HK-2 (cell line): Measurements from ENCODE around the gene TEX11.
"Not testable (repeated sequence)": the region's sequence is repeated elsewhere in the genome, so short reads cannot be mapped to it uniquely, and the experiment has no call there.

Experiments
- DNase-seq: peaks from one replicate; pipeline ENCODE4 v3.0.0-alpha.2; 2018; ENCODE audit not compliant: unreplicated experiment

Gene TEX11

DNA sequence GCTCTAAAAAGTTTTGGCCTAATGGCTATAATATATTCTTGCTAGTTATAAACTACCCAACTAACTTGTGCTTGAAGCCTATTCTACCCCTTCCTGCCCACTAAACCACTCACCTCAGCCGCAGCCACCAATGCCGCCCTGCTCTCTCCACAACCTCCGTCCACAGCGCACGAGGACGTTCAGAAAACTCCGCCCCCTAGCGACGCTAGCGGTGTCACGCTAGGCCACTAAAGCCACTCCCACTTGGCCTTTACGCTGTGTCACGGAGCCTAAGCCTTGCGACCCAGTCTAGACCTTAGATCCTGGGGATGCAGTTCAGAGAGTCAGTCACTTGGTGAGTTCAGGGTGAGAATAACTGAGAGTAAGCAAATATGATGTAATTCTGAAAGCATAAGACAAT lies at the start of gene TEX11:
TSS of gene TEX11 (minus strand) at position 171 of the 400 bp plus-strand sequence. CDS start 922 bp downstream, outside the sequence.
- DNase-seq, result no peak

- DNase-seq, result no peak
These were observed 46.4 kb upstream of the TEX11 start for GRCh38 chrX:70954871-70955270.

DNA sequence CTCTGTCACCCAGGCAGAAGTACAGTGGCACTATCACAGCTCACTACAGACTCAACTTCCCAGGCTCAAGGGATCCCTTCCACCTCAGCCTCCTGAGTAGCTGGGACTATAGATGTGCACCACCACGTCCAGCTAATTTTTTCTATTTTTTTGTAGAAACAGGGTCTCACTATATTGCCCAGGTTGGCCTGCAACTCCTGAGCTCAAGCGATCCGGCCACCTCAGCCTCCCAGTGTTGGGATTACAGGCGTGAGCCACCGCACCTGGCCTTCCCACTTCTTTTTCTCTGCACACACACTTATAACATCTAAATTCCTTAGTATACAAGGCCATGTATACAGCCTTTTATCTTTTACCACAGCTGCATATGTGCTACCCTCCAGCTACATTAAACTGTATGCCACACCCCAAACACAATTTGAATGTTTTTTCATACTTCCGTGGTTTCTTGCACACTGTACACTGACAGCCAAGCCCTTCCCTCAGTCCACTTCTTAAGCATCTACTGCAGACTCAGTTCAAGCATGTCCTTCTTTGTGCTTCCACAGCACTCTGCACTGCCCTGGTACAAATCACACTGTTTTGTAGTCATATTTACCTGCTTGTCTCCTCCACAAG lies 15.9 kb upstream of the TEX11 start:
- no peak for DNase-seq

GRCh38 chrX:70922774-70923473 lies 14.4 kb upstream of the TEX11 start:
- no peak for DNase-seq

- DNase-seq, result no peak
These were observed 13.3 kb upstream of the TEX11 start for GRCh38 chrX:70921709-70922352.

DNA sequence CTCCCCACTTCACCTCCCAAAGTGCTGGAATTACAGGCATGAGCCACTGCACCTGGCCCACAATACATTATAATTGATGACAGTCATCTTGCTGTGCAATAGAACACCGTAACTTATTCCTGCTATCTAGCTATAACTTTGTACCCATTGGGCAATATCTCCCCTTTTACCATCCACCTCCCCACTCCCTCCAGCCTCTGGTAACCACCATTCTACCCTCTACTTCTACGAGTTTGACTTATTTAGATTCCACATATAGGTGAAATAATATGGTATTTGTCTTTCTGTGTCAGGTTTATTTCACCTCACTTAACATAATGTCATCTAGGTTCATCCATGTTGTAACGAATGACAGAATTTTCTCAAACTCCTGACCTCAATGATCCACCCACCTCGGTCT lies 8.2 kb upstream of the TEX11 start:
- no peak for DNase-seq

GRCh38 chrX:70907900-70908299 lies 611 bp downstream of the TEX11 start:
- DNase-seq, result no peak

DNA sequence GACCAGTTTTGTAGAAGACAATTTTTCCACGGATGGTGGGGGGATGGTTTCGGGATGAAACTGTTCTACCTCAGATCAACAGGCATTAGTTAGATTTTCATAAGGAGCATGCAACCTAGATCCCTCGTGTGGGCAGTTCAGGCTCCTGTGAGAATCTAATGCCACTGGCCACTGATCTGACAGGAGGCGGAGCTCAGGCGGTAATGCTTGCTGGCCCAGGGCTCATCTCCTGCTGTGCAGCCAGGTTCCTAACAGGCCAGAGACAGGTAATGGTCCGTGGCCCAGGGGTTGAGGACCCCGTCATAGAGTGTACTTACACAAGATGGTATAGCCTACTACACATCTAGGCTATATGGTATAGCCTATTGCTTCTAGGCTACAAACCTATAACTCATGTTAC lies 7.0 kb downstream of the TEX11 start:
- DNase-seq, result no peak

- not testable (repeated sequence) for DNase-seq
These were observed 18.1 kb downstream of the TEX11 start for GRCh38 chrX:70890441-70890840.

GRCh38 chrX:70878902-70879301 lies 29.6 kb downstream of the TEX11 start:
- no peak for DNase-seq

DNA sequence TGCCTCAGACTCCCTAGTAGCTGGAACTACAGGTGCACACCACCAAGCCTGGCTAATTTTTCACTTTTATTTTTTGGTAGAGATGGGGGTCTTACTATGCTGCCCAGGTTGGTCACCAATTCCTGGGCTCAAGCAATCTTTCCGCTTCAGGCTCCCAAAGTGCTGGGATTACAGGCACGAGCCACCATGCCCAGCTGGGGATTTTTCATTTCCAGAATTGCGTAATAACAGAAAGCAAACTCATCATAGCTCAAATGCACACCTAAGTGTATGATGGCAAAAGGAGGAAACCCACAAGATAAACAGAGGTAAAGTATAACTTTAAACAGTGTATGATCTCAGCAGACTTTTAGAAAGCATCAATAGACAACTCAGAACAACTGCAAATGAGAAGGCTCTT lies 56.2 kb downstream of the TEX11 start:
- no peak for DNase-seq

DNA sequence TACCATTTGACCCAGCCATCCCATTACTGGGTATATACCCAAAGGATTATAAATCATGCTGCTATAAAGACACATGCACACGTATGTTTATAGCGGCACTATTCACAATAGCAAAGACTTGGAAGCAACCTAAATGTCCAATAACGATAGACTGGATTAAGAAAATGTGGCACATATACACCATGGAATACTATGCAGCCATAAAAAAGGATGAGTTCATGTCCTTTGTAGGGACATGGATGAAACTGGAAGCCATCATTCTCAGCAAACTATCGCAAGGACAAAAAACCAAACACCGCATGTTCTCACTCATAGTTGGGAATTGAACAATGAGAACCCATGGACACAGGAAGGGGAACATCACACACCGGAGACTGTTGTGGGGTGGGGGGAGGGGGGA lies 64.4 kb downstream of the TEX11 start:
- DNase-seq, result not testable (repeated sequence)

DNA sequence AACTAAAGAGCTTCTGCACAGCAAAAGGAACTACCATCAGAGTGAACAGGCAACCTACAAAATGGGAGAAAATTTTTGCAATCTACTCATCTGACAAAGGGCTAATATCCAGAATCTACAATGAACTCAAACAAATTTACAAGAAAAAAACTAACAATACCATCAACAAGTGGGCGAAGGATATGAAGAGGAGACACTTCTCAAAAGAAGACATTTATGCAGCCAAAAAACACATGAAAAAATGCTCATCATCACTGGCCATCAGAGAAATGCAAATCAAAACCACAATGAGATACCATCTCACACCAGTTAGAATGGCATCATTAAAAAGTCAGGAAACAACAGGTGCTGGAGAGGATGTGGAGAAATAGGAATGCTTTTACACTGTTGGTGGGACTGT lies 64.9 kb downstream of the TEX11 start:
- not testable (repeated sequence) for DNase-seq

DNA sequence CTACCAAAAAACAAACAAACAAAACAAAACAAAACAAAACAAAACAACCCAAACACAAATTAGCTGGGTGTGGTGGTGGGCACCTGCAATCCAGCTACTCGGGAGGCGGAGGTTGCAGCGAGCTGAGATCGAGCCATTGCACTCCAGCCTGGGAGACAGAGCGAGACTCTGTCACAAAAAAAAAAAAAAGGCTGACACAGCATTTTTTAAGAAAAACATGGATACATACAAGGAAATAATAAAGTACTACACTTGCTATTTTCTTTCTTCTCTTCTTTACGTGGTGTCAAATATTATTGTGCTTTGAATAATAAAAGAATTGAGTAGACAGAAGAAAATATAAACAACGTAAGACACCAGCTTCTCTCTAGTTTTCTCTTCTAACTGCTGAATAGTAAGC lies 73.9 kb downstream of the TEX11 start:
- no peak for DNase-seq

- DNase-seq, result no peak
These were observed 81.8 kb downstream of the TEX11 start for GRCh38 chrX:70826715-70827114.

GRCh38 chrX:70825366-70825765 lies 83.1 kb downstream of the TEX11 start:
- no peak for DNase-seq

DNA sequence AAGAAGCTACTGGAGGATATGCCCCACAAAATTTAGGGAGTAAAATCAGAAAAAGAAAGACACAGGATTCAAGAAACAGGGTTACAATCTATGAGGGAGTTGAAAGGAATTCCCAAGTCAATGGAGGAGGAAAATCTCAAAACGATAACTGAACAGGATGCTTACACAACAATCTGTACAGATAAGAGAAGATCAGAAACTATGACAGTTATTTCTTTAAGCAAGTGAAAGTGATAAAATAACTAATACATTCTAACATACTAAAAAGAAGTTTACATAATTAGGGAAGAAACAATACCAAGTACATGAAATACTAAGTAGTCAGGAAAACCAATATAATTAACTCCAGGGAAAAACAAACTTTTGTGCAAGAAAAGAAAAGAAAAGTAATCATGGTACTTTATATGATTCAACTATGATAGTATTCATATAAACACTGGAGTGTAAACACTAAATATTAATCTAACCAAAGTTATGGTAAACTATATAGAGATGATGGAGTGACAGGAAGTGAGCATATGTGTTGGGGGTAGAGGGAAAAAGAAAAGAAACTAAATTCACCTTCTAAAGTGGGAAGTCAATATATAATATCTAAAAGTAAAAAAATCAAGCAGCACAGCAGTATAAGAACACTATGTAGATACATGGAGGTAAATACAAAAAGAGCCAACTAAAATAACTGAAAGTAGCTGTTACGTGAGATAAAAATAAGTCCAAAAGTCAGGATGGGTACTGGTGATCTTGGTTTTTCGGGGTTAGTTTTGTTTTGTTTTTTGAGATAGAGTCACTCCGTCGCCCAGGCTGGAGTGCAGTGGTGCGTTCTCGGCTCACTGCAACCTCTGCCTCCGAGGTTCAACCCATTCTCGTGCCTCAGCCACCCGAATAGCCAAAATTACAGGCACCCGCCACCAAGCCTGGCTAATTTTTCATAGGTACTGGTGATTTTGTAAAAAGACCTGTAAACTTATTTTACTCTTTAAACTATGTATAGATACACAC lies 99.3 kb downstream of the TEX11 start:
- DNase-seq, result no peak

- DNase-seq, result no peak
These were observed 102.4 kb downstream of the TEX11 start for GRCh38 chrX:70806081-70806480.

- not testable (repeated sequence) for DNase-seq
These were observed 111.8 kb downstream of the TEX11 start for GRCh38 chrX:70796742-70797141.

DNA sequence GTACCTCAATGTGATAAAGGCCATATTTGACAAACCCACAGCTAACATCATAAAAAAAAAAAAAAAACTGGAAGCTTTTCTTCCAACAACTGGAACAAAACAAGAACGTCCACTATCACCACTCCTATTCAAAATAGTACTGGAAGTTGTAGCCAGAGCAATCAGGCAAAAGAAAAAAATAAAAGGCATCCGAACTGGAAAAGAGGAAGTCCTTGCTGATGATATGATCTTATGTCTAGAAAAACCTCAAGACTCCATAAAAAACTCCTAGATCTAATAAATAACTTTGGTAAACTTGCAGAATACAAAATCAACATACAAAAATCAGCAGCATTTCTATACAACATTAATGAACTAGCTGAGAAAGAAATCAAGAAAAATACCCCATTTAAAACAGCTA lies 134.3 kb downstream of the TEX11 start:
- DNase-seq, result no peak

GRCh38 chrX:70769659-70770227 lies 138.8 kb downstream of the TEX11 start:
- no peak for DNase-seq

DNA sequence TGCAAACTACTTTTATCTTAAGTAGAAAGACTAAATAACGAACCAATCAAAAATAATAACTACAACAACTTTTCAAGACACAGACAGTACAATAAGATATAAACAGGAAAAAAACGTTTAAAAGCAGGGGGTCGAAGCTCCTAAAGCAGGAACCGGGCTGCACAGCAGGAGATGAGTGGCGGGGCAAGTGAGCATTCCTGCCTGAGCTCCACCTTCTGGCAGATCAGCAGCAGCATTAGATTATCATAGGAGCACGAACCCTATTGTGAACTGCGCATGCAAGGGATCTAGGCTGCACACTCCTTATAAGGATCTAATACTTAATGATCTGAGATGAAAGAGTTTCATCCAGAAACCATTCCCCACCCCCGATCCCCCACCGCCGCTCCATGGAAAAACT lies 146.2 kb downstream of the TEX11 start:
- DNase-seq, result no peak
